Astrocyte (in vitro differentiated cells and primary cell): ENCODE measurements around the gene EPN2. TPM values are rescaled to one million over a fixed set of nuclear protein-coding genes. Genes with fewer than 3 reads are reported as not detected.

Source experiments
- DNase-seq: peaks from one replicate; pipeline ENCODE4 v3.0.0-alpha.2; 2010; ENCODE audit warnings: low read depth
- FAIRE-seq: peaks from 2 replicates; lab custom pipeline; 2011; peaks lifted over from hg19 to GRCh38; lab: Jason Lieb, UNC
- H2AFZ ChIP-seq: 2 replicates; pipeline ENCODE4 v1.6.0; 2012; ENCODE audit warnings: low read depth, low read length, inconsistent platforms
- H3K27ac ChIP-seq: 2 replicates; pipeline ENCODE4 v1.5.1; 2011; ENCODE audit warnings: low read depth, low read length, inconsistent platforms
- H3K27me3 ChIP-seq: 2 replicates; pipeline ENCODE4 v1.6.0; 2011; ENCODE audit warnings: low read length, inconsistent platforms; ENCODE audit not compliant: insufficient read depth
- H3K36me3 ChIP-seq: 2 replicates; pipeline ENCODE4 v1.5.1; 2011; ENCODE audit warnings: low read length, inconsistent platforms; ENCODE audit not compliant: insufficient read depth
- H3K4me1 ChIP-seq: 2 replicates; pipeline ENCODE4 v1.5.1; 2011; ENCODE audit warnings: low read length, inconsistent platforms; ENCODE audit not compliant: insufficient read depth
- H3K4me2 ChIP-seq: 2 replicates; pipeline ENCODE4 v1.6.0; 2012; ENCODE audit warnings: low read length, inconsistent platforms
- H3K4me3 ChIP-seq: 2 replicates; pipeline ENCODE4 v1.5.1; 2011; ENCODE audit warnings: low read depth, mild to moderate bottlenecking, low read length, inconsistent platforms; ENCODE audit not compliant: insufficient read depth
- H3K79me2 ChIP-seq: 2 replicates; pipeline ENCODE4 v1.6.0; 2012; ENCODE audit warnings: mild to moderate bottlenecking, low read length, inconsistent platforms; ENCODE audit not compliant: insufficient read depth
- H3K9ac ChIP-seq: 2 replicates; pipeline ENCODE4 v1.6.0; 2012; ENCODE audit warnings: mild to moderate bottlenecking, low read length, inconsistent platforms
- H3K9me3 ChIP-seq: 2 replicates; pipeline ENCODE4 v1.5.1; 2012; ENCODE audit warnings: low read depth, mild to moderate bottlenecking, low read length, inconsistent platforms; ENCODE audit not compliant: insufficient read depth
- H4K20me1 ChIP-seq: 2 replicates; pipeline ENCODE4 v1.6.0; 2012; ENCODE audit warnings: low read length, inconsistent platforms; ENCODE audit not compliant: insufficient read depth
- H3K27ac Mint-ChIP-seq: one replicate; pipeline ENCODE4 v1.8.0; 2021; ENCODE audit warnings: mild to moderate bottlenecking, mixed read lengths; ENCODE audit not compliant: unreplicated experiment
- H3K27me3 Mint-ChIP-seq: one replicate; pipeline ENCODE4 v1.8.0; 2021; ENCODE audit warnings: low read depth, mixed read lengths; ENCODE audit not compliant: unreplicated experiment
- H3K36me3 Mint-ChIP-seq: one replicate; pipeline ENCODE4 v1.8.0; 2021; ENCODE audit warnings: low read depth, mixed read lengths; ENCODE audit not compliant: unreplicated experiment
- H3K4me1 Mint-ChIP-seq: one replicate; pipeline ENCODE4 v1.8.0; 2021; ENCODE audit warnings: low read depth, mixed read lengths; ENCODE audit not compliant: unreplicated experiment
- H3K4me3 Mint-ChIP-seq: one replicate; pipeline ENCODE4 v1.8.0; 2021; ENCODE audit warnings: mild to moderate bottlenecking, moderate library complexity, mixed read lengths; ENCODE audit not compliant: unreplicated experiment
- H3K9me3 Mint-ChIP-seq: one replicate; pipeline ENCODE4 v1.8.0; 2021; ENCODE audit warnings: mild to moderate bottlenecking, mixed read lengths; ENCODE audit not compliant: unreplicated experiment
- CTCF ChIP-seq: IDR thresholded peaks from 2 replicates; pipeline ENCODE4 v1.5.1; 2011; ENCODE audit warnings: low read depth, mild to moderate bottlenecking, inconsistent platforms, low read length, moderate library complexity; ENCODE audit not compliant: insufficient read depth
- EZH2 ChIP-seq: IDR thresholded peaks from 2 replicates; pipeline ENCODE4 v1.6.1; 2012; ENCODE audit warnings: mild to moderate bottlenecking, low read length, inconsistent platforms; ENCODE audit not compliant: insufficient read depth
- total RNA-seq: library from RNA; stranded (reverse); gene quantifications from 2 replicates; pipeline ENCODE4 v1.2.1, GENCODE V29; 2021

Gene EPN2
- total RNA-seq, 1 donor from 2014 or later: 48.7 TPM

GRCh38 chr17:19345067-19345460 lies 107.9 kb downstream of the EPN2 start:
- H3K4me1 Mint-ChIP-seq: peaks cover 21% of the 10 kb centered on the region

GRCh38 chr17:19345486-19346350 lies 108.6 kb downstream of the EPN2 start:
- Mint-ChIP-seq H3K9me3 (no peaks in the 10 kb centered on the region), H3K4me1 (peaks cover 21% of the 10 kb centered on the region), H3K36me3 (no peaks in the 10 kb centered on the region), H3K27me3 (no peaks in the 10 kb centered on the region), H3K27ac (no peak overlapping the region), H3K4me3 (no peak overlapping the region)
- no peak overlapping the region for H2AFZ ChIP-seq
- H3K27me3 ChIP-seq: no peaks in the 10 kb centered on the region
- H3K9me3 ChIP-seq: no peaks in the 10 kb centered on the region
- H4K20me1 ChIP-seq: no peaks in the 10 kb centered on the region
- DNase-seq (no peak), FAIRE-seq (no peak)
- H3K79me2 ChIP-seq: no peaks in the 10 kb centered on the region
- H3K4me3 ChIP-seq: no peak overlapping the region
- H3K4me2 ChIP-seq: peak overlapping the region; percentile 64
- peaks cover 32% of the 10 kb centered on the region for H3K4me1 ChIP-seq
- no peak for TF ChIP-seq EZH2
- TF ChIP-seq CTCF: no peak
- H3K27ac ChIP-seq: peak overlapping the region; percentile 77
- peak overlapping the region; percentile 65 for H3K9ac ChIP-seq
- no peaks in the 10 kb centered on the region for H3K36me3 ChIP-seq

More at GRCh38 chr17:19345067-19345460, 107.9 kb downstream of the EPN2 start:
- H3K27ac Mint-ChIP-seq: no peak overlapping the region
- no peaks in the 10 kb centered on the region for H3K9me3 ChIP-seq
- TF ChIP-seq EZH2 (no peak), CTCF (no peak)
- no peaks in the 10 kb centered on the region for H3K27me3 Mint-ChIP-seq
- FAIRE-seq (no peak), DNase-seq (no peak)
- no peak overlapping the region for H3K27ac ChIP-seq
- no peaks in the 10 kb centered on the region for H3K36me3 Mint-ChIP-seq
- peaks cover 32% of the 10 kb centered on the region for H3K4me1 ChIP-seq
- H3K9me3 Mint-ChIP-seq: no peaks in the 10 kb centered on the region
- H3K4me3 Mint-ChIP-seq: no peak overlapping the region
- no peak overlapping the region for H3K4me2 ChIP-seq
- H2AFZ ChIP-seq: no peak overlapping the region
- no peaks in the 10 kb centered on the region for H3K27me3 ChIP-seq
- H3K79me2 ChIP-seq: no peaks in the 10 kb centered on the region
- H3K4me3 ChIP-seq: no peak overlapping the region
- no peak overlapping the region for H3K9ac ChIP-seq
- H3K36me3 ChIP-seq: no peaks in the 10 kb centered on the region
- H4K20me1 ChIP-seq: no peaks in the 10 kb centered on the region
